RCC 7860 (cell line): Measurements from ENCODE around the gene SV2B.

Experiments
- DNase-seq: peaks from one replicate; pipeline ENCODE4 v3.0.0-alpha.2; 2015; ENCODE audit warnings: low spot score
- FAIRE-seq: peaks from 2 replicates; lab custom pipeline; 2012; peaks lifted over from hg19 to GRCh38; lab: Jason Lieb, UNC

SV2B gene

DNA sequence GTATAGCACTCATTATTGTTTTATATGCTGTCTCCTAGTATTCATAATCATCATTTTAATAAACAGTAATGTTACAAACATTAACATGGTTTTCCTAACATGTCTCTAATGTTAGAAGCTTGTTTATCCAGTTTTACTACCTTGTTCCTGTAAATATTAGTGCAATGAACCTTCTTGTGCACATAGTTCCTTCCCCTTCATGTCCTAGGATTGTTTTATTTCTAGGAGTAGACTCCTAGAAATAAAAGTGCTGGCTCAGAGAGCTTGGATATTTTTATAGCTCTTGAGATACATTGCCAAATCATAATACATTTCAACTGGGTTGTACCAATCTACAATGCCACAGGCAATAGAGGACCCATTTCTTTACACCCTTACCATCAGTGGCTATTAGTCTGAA is 161.3 kb downstream of the SV2B start:
- FAIRE-seq (no peak), DNase-seq (no peak)

- FAIRE-seq: no peak
- DNase-seq: no peak
Measured at GRCh38 chr15:91263632-91264531, 163.8 kb downstream of the SV2B start.

- FAIRE-seq (no peak), DNase-seq (no peak)
Measured at GRCh38 chr15:91264651-91265351, 164.7 kb downstream of the SV2B start.

DNA sequence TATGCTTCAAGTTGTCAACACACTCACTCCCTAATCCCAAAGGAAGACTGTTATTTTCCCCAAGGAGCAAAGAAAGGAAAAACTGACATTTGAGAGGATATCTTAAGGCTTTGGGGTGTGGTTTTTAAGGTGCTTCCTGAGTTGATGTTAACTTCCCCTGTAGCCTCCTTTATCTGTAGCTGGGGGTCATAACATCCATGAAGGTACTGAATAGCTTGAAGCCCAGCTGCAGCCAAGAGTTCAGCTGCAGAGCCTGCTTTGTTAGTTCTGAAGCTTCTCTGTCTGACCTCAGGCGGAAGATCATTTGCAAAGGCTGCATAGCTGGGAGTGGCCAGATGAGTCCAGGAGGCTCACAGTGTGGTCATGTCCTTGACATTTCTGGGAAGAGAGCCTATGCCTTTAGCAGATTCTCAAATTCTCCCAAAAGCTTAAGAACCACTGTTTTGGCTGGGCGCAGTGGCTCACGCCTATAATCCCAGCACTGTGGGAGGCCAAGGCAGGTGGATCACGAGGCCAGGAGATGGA is 165.4 kb downstream of the SV2B start:
- DNase-seq: no peak
- no peak for FAIRE-seq

- FAIRE-seq (no peak), DNase-seq (no peak)
Measured at GRCh38 chr15:91268510-91268909, 168.5 kb downstream of the SV2B start.

DNA sequence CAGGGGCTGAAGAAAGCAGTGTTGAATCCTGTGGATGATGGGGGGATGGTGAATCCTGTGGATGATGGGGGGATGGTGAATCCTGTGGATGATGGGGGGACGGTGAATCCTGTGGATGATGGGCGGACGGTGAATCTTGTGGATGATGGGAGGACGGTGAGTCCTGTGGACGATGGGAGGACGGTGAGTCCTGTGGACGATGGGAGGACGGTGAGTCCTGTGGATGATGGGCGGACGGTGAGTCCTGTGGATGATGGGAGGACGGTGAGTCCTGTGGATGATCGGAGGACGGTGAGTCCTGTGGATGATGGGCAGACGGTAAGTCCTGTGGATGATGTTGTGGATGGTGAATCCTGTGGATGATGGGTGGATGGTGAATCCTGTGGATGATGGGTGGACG is 170.7 kb downstream of the SV2B start:
- FAIRE-seq: no peak

GRCh38 chr15:91271565-91272153 is 171.6 kb downstream of the SV2B start:
- DNase-seq (peak; percentile 44), FAIRE-seq (peak; percentile 53)

More for the DNA sequence above, 170.7 kb downstream of the SV2B start:
- no peak for DNase-seq

DNA sequence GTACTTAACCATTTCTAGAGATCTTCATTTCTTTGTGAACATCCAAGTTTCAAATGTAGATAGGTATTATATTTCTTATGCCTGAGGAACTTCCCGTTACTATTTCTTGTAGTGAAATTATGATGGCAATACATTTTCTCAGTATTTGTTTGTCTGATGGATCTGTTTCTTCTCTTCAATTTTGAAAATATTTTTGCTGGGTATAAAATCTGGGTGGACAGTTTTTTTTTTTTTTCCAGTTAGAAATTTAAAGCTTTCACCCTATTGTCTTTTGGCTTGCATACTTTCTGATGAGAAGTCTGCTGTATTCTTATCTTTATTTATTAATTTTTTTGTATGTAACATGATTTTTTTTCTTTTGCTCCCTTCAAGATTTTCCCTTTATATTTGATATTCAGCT is 175.8 kb downstream of the SV2B start:
- DNase-seq: no peak
- FAIRE-seq: no peak

DNA sequence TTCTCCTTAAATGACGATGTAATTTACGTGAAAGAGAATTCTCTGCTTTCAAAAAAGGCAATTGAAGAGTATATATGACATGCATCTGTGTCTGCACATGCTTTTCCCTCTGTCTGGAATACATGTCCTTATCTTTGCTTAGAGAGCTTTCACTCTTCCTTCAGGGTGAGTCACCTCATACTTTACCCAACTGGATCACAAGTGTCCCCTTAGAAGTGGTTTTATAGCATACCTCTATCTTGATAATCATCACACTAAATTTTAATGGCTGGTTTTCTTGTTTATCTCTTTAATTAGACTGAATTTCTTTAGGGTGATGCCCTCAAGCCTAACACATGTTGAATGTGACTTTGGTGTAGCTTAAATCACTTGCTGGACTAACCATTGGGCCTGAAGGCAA is 178.9 kb downstream of the SV2B start:
- FAIRE-seq (no peak), DNase-seq (no peak)

- FAIRE-seq: no peak
- no peak for DNase-seq
Measured at GRCh38 chr15:91279486-91279885, 179.4 kb downstream of the SV2B start.

GRCh38 chr15:91281947-91282346 is 181.9 kb downstream of the SV2B start:
- FAIRE-seq (no peak), DNase-seq (no peak)

GRCh38 chr15:91282486-91282885 is 182.4 kb downstream of the SV2B start:
- FAIRE-seq (no peak), DNase-seq (no peak)

DNA sequence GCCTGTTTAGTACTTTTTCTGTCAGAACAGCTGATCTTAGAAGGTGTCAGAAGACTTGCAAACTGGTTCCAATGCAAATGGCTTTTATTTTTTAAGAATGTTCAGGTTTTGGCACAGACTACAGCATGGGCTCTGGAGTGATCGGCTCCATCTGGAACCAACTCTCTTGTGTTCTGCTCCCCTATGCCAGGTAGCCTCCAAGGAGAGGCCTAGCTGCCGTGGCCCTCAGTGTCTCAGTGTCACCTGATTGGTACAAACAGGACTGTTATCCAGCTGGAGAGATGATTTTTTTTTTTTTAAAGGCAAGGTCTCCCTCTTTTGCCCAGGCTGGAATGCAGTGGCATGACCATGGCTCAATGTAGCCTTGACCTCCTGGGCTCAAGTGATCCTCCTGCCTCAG is 183.1 kb downstream of the SV2B start:
- DNase-seq (no peak), FAIRE-seq (no peak)

DNA sequence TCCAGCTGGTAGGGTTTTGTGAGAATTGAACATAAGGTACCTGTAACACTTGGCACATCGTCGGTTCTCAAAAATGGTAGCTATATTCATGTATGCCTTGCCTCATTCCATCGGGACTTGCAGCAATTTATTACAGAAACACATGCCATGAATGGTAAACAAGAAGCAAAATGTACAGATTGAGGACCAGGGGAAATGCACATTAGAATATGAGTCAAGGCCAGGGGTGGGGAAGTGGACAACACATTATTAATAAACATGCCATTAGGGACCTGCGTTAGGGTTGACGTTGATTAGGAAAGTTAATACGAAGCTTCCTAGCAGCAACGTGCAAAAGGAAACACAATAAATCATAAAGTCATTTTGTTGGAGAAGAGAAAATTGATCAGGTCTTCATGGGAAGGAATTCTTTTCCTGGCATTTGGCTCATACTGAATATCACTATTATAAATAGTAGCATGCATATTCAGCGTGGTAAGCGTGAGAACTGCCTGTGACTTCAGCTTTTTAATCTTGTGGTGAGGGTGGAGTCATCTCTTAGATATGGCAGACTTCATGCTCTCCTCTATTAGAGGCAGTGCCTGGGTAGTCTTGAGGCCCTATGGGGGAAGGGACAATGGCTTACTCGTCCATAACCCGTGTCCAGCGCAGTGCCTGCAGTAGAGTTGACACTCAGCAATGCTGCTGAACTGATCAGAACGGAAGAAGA is 184.9 kb downstream of the SV2B start:
- DNase-seq (no peak), FAIRE-seq (no peak)

- DNase-seq (no peak), FAIRE-seq (no peak)
Measured at GRCh38 chr15:91289324-91289723, 189.3 kb downstream of the SV2B start.

GRCh38 chr15:91290553-91290952 is 190.5 kb downstream of the SV2B start:
- DNase-seq (no peak), FAIRE-seq (no peak)

DNA sequence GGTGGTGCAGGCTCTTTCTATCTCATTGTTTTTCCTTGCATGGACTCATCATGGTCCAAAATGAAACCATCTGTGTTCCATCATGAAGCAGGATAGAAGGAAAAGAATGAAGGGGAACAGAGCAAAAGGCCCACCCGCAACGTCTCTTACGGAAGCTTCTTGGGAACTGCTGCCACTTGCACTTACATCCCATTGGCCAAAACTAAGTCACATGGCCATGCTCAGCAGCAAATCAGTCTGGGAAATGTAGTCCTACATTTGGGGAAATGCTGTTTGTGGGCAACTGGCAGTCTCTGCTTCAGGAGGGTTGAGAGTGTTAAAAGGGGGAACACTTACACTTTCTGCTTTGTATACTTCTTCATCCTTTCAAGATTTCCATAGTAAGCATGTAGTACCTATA is 191.6 kb downstream of the SV2B start:
- DNase-seq: no peak
- FAIRE-seq: no peak

DNA sequence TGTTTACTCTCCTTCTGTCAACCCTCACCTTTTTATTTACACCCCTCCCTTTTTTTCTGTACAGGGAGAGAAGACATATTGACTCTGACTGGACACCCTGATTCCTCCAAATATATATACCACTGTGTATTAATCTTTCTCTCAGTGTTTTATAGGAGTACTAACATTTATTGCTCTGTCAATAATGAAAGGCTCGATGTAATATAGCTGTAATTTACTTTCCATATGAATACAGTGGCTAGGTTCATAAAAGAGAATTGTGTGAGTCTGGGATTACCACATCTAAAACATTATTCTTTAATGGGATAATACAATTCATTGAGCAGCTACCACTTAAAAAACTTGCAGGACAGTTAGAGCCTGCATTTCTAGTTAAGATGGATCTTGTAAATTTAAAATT is 194.3 kb downstream of the SV2B start:
- no peak for DNase-seq
- FAIRE-seq: no peak

- DNase-seq (no peak), FAIRE-seq (no peak)
Measured at GRCh38 chr15:91294795-91295194, 194.7 kb downstream of the SV2B start.

DNA sequence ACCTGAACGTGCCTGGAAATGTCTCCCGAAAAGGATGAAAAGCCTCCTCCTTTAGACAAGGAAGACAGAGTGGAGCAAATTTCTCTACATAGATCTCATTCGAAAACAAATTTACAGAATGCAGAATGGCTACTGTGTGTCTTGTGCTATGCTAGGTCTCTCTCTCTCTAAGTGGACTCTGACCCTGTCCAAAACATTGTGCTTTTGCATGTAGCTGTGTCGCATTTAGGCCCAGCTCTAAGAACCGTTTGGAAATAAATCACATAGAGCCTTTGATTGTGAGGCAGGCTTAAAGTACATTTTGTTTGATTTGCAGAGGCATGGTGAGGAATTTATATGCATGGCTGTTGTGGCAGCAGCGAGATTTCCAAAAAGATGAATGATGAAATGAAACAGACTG is 198.0 kb downstream of the SV2B start:
- DNase-seq: no peak
- FAIRE-seq: no peak
